H9 (cell line): Measurements from ENCODE around the gene RGS2. TPM values are rescaled to one million over a fixed set of nuclear protein-coding genes. Genes with fewer than 3 reads are reported as not detected.

Experiments
- DNase-seq: peaks from one replicate; pipeline ENCODE4 v3.0.0-alpha.2; 2017
- H2AFZ ChIP-seq: one replicate; pipeline ENCODE4 v1.6.1; 2013; ENCODE audit warnings: mild to moderate bottlenecking, low read length, control low read depth, moderate library complexity
- H2AK5ac ChIP-seq: 2 replicates; pipeline ENCODE4 v1.6.1; 2013; ENCODE audit warnings: low read length, control low read depth, mixed read lengths; ENCODE audit not compliant: insufficient read length
- H2BK120ac ChIP-seq: one replicate; pipeline ENCODE4 v1.6.1; 2013; ENCODE audit warnings: low read depth, mild to moderate bottlenecking, low read length, control low read depth, inconsistent platforms; ENCODE audit not compliant: poor library complexity, severe bottlenecking
- H2BK12ac ChIP-seq: 2 replicates; pipeline ENCODE4 v1.6.1; 2013; ENCODE audit warnings: low read length, control low read depth, mixed read lengths, low read depth; ENCODE audit not compliant: insufficient read length
- H2BK15ac ChIP-seq: 2 replicates; pipeline ENCODE4 v1.6.1; 2013; ENCODE audit warnings: low read depth, low read length, control low read depth
- H2BK20ac ChIP-seq: one replicate; pipeline ENCODE4 v1.6.1; 2013; ENCODE audit warnings: low read depth, mild to moderate bottlenecking, low read length, control low read depth, inconsistent platforms; ENCODE audit not compliant: poor library complexity, severe bottlenecking
- H2BK5ac ChIP-seq: 2 replicates; pipeline ENCODE4 v1.6.1; 2013; ENCODE audit warnings: low read length, control low read depth, mixed read lengths; ENCODE audit not compliant: insufficient read length
- H3K14ac ChIP-seq: 2 replicates; pipeline ENCODE4 v1.6.1; 2013; ENCODE audit warnings: low read length, control low read depth; ENCODE audit not compliant: insufficient read depth
- H3K18ac ChIP-seq: 2 replicates; pipeline ENCODE4 v1.6.1; 2013; ENCODE audit warnings: low read depth, mild to moderate bottlenecking, mixed read lengths, low read length, control low read depth; ENCODE audit not compliant: insufficient read length
- H3K23ac ChIP-seq: 2 replicates; pipeline ENCODE4 v1.6.1; 2013; ENCODE audit warnings: low read length, control low read depth, mixed read lengths, low read depth; ENCODE audit not compliant: insufficient read length
- H3K23me2 ChIP-seq: 2 replicates; pipeline ENCODE4 v1.6.1; 2013; ENCODE audit warnings: low read depth, mild to moderate bottlenecking, mixed read lengths, low read length, control low read depth; ENCODE audit not compliant: insufficient read length, poor library complexity, severe bottlenecking
- H3K27ac ChIP-seq: 2 replicates; pipeline ENCODE4 v1.5.1; 2013; ENCODE audit warnings: low read length, control low read depth, mixed read lengths, low read depth; ENCODE audit not compliant: insufficient read length
- H3K27me3 ChIP-seq: 2 replicates; pipeline ENCODE4 v1.6.1; 2013; ENCODE audit warnings: low read length, control low read depth, inconsistent platforms; ENCODE audit not compliant: insufficient read depth
- H3K4ac ChIP-seq: 2 replicates; pipeline ENCODE4 v1.6.1; 2013; ENCODE audit warnings: low read depth, mild to moderate bottlenecking, control low read depth, inconsistent platforms, low read length, moderate library complexity
- H3K4me1 ChIP-seq: 2 replicates; pipeline ENCODE4 v1.6.1; 2013; ENCODE audit warnings: low read length, control low read depth, inconsistent platforms; ENCODE audit not compliant: insufficient read depth
- H3K4me2 ChIP-seq: 2 replicates; pipeline ENCODE4 v1.6.1; 2013; ENCODE audit warnings: low read length, control low read depth, mixed read lengths; ENCODE audit not compliant: insufficient read length, insufficient read depth
- H3K56ac ChIP-seq: 2 replicates; pipeline ENCODE4 v1.6.1; 2013; ENCODE audit warnings: low read depth, mild to moderate bottlenecking, mixed read lengths, low read length, control low read depth; ENCODE audit not compliant: insufficient read length
- H3K79me1 ChIP-seq: 2 replicates; pipeline ENCODE4 v1.6.1; 2013; ENCODE audit warnings: low read depth, mild to moderate bottlenecking, moderate library complexity, low read length, control low read depth, inconsistent platforms; ENCODE audit not compliant: insufficient read depth, poor library complexity, severe bottlenecking
- H3K79me2 ChIP-seq: 2 replicates; pipeline ENCODE4 v1.6.1; 2013; ENCODE audit warnings: low read length, control low read depth, inconsistent platforms; ENCODE audit not compliant: insufficient read depth
- H3K9ac ChIP-seq: 2 replicates; pipeline ENCODE4 v1.6.1; 2013; ENCODE audit warnings: low read length, control low read depth, mixed read lengths; ENCODE audit not compliant: insufficient read length; ENCODE audit errors: extremely low read depth
- H3K9me3 ChIP-seq: one replicate; pipeline ENCODE4 v1.6.1; 2013; ENCODE audit warnings: low read depth, low read length, inconsistent platforms; ENCODE audit not compliant: control insufficient read depth
- H3T11ph ChIP-seq: one replicate; pipeline ENCODE4 v1.6.1; 2013; ENCODE audit warnings: mild to moderate bottlenecking, low read length, control low read depth, inconsistent platforms
- H4K20me1 ChIP-seq: one replicate; pipeline ENCODE4 v1.6.1; 2013; ENCODE audit not compliant: control insufficient read depth, insufficient read length, insufficient read depth
- H4K5ac ChIP-seq: 2 replicates; pipeline ENCODE4 v1.6.1; 2013; ENCODE audit warnings: low read depth, mild to moderate bottlenecking, mixed read lengths, low read length, control low read depth; ENCODE audit not compliant: insufficient read length
- H4K8ac ChIP-seq: replicated peaks from 2 replicates; pipeline ENCODE4 v1.6.1; 2013; ENCODE audit warnings: low read length, control low read depth, mixed read lengths, low read depth; ENCODE audit not compliant: insufficient read length
- H4K91ac ChIP-seq: 2 replicates; pipeline ENCODE4 v1.6.1; 2013; ENCODE audit warnings: low read depth, mild to moderate bottlenecking, moderate library complexity, mixed read lengths, low read length, control low read depth; ENCODE audit not compliant: insufficient read length
- H3K27ac Mint-ChIP-seq, 3 experiments: 2 replicates in 2 of 3; 3 replicates in 1 of 3; pipeline ENCODE4 v1.8.0; 2020 to 2021; ENCODE audit warnings: mixed read lengths in 3 of 3, mild to moderate bottlenecking in 1 of 3, moderate library complexity in 1 of 3
- H3K27me3 Mint-ChIP-seq: 2 replicates; pipeline ENCODE4 v1.8.0; 2021; ENCODE audit warnings: low read depth, mild to moderate bottlenecking, moderate library complexity, mixed read lengths
- H3K36me3 Mint-ChIP-seq, 3 experiments: 2 replicates in 2 of 3; 3 replicates in 1 of 3; pipeline ENCODE4 v1.8.0; 2020 to 2021; ENCODE audit warnings: low read depth in 3 of 3, mixed read lengths in 3 of 3; ENCODE audit not compliant: insufficient read depth in 1 of 3
- H3K4me1 Mint-ChIP-seq, 2 experiments: 2 replicates each; pipeline ENCODE4 v1.8.0; 2020; ENCODE audit warnings: mixed read lengths in 2 of 2
- H3K4me3 Mint-ChIP-seq, 2 experiments: 2 replicates in 1 of 2; 3 replicates in 1 of 2; pipeline ENCODE4 v1.8.0; 2020 to 2021; ENCODE audit warnings: mild to moderate bottlenecking in 2 of 2, mixed read lengths in 2 of 2, moderate library complexity in 1 of 2
- H3K9me3 Mint-ChIP-seq, 2 experiments: 2 replicates in 1 of 2; 3 replicates in 1 of 2; pipeline ENCODE4 v1.8.0; 2020; ENCODE audit warnings: mild to moderate bottlenecking in 2 of 2, mixed read lengths in 2 of 2, moderate library complexity in 1 of 2
- CTCF ChIP-seq: fragments of 200-600 bp; sonication (generic); conservative IDR thresholded peaks from 3 replicates; pipeline ENCODE4 v1.8.0; 2021; ENCODE audit warnings: antibody characterized with exemption, mild to moderate bottlenecking
- WGBS: extraction: QIAGEN DNeasy Blood & Tissue Kit; methylation state at CpG from one replicate; pipeline ENCODE4 v1.1.7; 2013; ENCODE audit warnings: missing lambda C conversion rate, low lambda C conversion rate, mixed read lengths; ENCODE audit not compliant: insufficient read length; ENCODE audit errors: extremely low coverage; 5-methylcytosine and 5-hydroxymethylcytosine counted together
- long read RNA-seq: library from polyadenylated mRNA; unstranded; transcript quantifications from one replicate; pipeline ENCODE4 v2.0.0, GENCODE V29; 2020
- total RNA-seq: library from RNA; stranded (reverse); gene quantifications from 2 replicates; pipeline ENCODE4 v1.2.1, GENCODE V29; 2021

RGS2 gene
- total RNA-seq, result 13.7 and 13.9 TPM in 2 replicates
- long read RNA-seq, transcript RGS2-201 (5 exons, 1,354 nt), result major isoform, 34 of 35 reads
- long read RNA-seq, partial matches to known transcripts, result 0 of 35 reads
- long read RNA-seq, other reads (novel, unspliced or antisense), result 1 of 35 reads

- Histone ChIP-seq H3T11ph (no peak within 1 kb of the TSS), H2BK5ac (no peak within 1 kb of the TSS), H4K20me1 (no peaks in the 10 kb centered on the region), H2BK120ac (no peak within 1 kb of the TSS), H3K79me2 (no peaks in the 10 kb centered on the region; the same call in 1 of the 2 replicates), H3K9ac (peak within 1 kb of the TSS; percentile 94), H3K4ac (no peak within 1 kb of the TSS), H3K18ac (peak within 1 kb of the TSS; percentile 98), H3K23ac (no peak within 1 kb of the TSS), H3K4me1 (no peaks in the 10 kb centered on the region), H2AK5ac (no peak within 1 kb of the TSS), H3K79me1 (no peaks in the 10 kb centered on the region), H3K27me3 (no peaks in the 10 kb centered on the region), H2BK12ac (no peak within 1 kb of the TSS), H3K9me3 (no peaks in the 10 kb centered on the region), H2BK20ac (no peak within 1 kb of the TSS), H3K56ac (no peak within 1 kb of the TSS), H3K4me2 (peak within 1 kb of the TSS; percentile 89), H2BK15ac (no peak within 1 kb of the TSS), H2AFZ (peak within 1 kb of the TSS; percentile 16), H4K91ac (peak within 1 kb of the TSS; percentile 22), H4K8ac (peak within 1 kb of the TSS; percentile 13), H4K5ac (peak within 1 kb of the TSS; percentile 39), H3K27ac (no peak within 1 kb of the TSS), H3K23me2 (peaks cover 12% of the 10 kb centered on the region), H3K14ac (peak within 1 kb of the TSS; percentile 93)
- peak; percentile 95 for DNase-seq
- peaks cover 15% of the 10 kb centered on the region for H3K27me3 Mint-ChIP-seq
- H3K9me3 Mint-ChIP-seq, result no peaks in the 10 kb centered on the region
- peak within 1 kb of the TSS; percentile 86 to 98 (median 90) for H3K27ac Mint-ChIP-seq
- WGBS, result no CpG with 5 or more reads among the region's 72 CpGs
- H3K4me3 Mint-ChIP-seq, result peak within 1 kb of the TSS; percentile 90 to 97
- TF ChIP-seq CTCF, result peak; percentile 31; the same call in 2 of the 3 replicates
- peaks cover 23 to 31% of the 10 kb centered on the region in 2 experiments for H3K4me1 Mint-ChIP-seq
- peaks cover 5 to 15% (median 11%) of the 10 kb centered on the region in 3 experiments; a peak in 6 of 7 replicates for H3K36me3 Mint-ChIP-seq
Measured at GRCh38 chr1:192808518-192809306, at the start of gene RGS2. RGS2 (plus strand) TSS chr1:192809039; CDS start chr1:192809072, 33 bp downstream.
